DMS 273 treated with DMSO at 0.1 percent for 48 hours (cell line): ENCODE measurements around the gene CTNND2.

Source experiments
- DNase-seq: peaks from one replicate; lab custom pipeline; 2025; lab: John Stamatoyannopoulos, UW

The CTNND2 gene

GRCh38 chr5:10987276-10987924 is 916.8 kb downstream of the CTNND2 start:
- DNase-seq = no peak

DNA sequence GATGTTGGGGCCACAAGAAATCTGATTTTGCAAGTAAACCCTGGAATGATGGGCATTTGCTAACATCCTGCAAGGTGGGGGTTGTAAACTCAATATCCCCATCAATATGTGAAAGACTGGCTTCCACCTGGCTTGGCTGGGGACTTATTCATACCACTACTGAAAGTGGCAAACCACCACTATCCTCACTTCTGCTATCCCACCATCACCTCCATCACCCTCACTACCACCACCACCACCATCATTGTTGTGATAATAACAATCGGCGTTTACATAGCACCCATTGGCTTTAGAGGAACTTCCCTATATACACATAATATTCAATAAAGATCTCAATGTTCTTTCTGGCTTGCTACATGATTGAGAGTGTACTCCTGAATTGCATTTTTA is 918.5 kb downstream of the CTNND2 start:
- DNase-seq = no peak

GRCh38 chr5:10985091-10985720 is 919.0 kb downstream of the CTNND2 start:
- no peak for DNase-seq

GRCh38 chr5:10984021-10984715 is 920.1 kb downstream of the CTNND2 start:
- DNase-seq = no peak

- no peak for DNase-seq
Observed at GRCh38 chr5:10982626-10983025, 921.6 kb downstream of the CTNND2 start.

DNA sequence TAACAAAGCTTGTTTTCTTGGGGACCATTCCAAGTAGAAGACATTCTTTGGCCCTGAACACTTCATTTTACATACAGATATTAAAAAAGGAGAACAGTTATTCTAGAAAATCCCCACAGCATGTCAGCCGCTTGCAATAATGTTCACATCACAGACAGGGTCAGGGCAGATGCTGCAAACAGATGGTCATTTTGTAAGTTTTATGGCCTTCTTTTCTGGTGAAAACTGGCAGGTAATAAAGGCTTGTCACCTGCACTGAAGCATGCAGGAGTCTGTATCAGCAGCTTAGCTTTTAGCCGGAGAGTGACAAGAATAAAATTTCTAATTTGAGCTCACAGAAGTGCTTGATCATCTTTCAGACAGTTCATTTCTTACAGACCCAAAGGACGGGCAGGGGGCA is 922.3 kb downstream of the CTNND2 start:
- no peak for DNase-seq

DNA sequence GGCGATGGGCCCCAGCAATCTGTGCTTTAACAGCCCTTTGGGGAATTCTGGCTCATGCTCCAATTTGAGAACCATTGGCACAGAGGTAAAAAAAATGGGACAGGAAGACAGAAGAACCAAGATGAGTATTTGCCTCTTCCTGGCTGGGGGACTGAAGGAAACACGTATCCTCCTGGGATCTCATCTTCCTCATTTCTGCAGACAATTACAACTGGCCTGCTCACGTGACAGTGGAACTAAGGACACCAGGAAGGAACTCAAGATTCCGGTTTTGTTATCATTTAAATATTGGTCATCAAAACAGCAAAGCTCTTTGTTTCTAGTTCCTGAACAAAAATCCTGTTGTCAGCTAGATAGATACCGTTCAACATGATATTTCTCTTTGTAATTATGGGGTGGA is 927.2 kb downstream of the CTNND2 start:
- no peak for DNase-seq

- DNase-seq = no peak
Observed at GRCh38 chr5:10975945-10976344, 928.3 kb downstream of the CTNND2 start.

GRCh38 chr5:10974850-10975249 is 929.4 kb downstream of the CTNND2 start:
- no peak for DNase-seq

DNA sequence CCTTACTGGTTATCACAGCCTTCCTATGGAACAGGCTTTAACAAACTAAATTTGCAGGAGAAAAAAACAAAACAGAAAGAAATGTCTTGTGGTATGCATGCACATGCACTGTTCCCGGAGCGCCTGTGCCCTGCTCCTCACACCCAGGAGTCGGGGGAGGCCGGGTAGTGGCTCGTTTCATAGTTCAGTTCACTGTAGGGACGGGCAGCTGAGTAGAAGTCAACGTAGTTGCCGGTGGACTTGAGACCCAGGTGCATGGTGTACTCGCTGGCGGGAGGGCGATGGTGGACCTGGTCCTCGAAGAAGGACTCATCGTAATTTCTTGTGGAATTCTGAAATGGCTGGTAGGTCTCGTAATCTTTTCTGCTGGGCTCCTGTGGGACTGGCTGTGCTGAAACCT is 930.9 kb downstream of the CTNND2 start:
- DNase-seq = no peak

DNA sequence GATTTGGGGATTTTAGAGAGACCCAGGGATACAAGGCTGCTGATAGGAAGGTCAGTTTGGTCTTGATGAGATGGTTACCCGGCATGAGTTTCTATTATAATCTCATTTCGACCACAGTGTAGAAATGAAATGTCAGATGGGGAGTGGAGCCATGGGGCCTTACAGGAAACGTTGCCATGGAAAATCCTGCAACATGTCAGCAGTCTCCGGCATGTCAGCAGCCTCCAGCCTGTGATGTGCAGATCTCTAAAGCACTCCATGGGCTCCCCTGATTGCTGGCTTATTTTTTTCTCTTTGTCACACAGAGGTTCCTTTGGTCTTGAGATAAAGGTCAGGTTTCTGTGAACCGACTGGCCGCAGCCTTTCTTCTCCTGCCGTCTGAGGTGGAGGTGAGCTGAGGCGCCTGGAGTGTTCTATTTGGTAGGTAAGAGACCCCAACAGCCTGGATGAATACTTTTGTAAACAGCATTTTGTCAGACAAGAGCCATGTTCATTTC is 934.5 kb downstream of the CTNND2 start:
- DNase-seq = no peak

GRCh38 chr5:10964806-10965205 is 939.4 kb downstream of the CTNND2 start:
- no peak for DNase-seq

GRCh38 chr5:10958728-10959127 is 945.5 kb downstream of the CTNND2 start:
- DNase-seq = no peak

- no peak for DNase-seq
Observed at GRCh38 chr5:10949856-10950630, 954.2 kb downstream of the CTNND2 start.

GRCh38 chr5:10946050-10946449 is 958.2 kb downstream of the CTNND2 start:
- no peak for DNase-seq

- DNase-seq = no peak
Observed at GRCh38 chr5:10941900-10942299, 962.3 kb downstream of the CTNND2 start.

DNA sequence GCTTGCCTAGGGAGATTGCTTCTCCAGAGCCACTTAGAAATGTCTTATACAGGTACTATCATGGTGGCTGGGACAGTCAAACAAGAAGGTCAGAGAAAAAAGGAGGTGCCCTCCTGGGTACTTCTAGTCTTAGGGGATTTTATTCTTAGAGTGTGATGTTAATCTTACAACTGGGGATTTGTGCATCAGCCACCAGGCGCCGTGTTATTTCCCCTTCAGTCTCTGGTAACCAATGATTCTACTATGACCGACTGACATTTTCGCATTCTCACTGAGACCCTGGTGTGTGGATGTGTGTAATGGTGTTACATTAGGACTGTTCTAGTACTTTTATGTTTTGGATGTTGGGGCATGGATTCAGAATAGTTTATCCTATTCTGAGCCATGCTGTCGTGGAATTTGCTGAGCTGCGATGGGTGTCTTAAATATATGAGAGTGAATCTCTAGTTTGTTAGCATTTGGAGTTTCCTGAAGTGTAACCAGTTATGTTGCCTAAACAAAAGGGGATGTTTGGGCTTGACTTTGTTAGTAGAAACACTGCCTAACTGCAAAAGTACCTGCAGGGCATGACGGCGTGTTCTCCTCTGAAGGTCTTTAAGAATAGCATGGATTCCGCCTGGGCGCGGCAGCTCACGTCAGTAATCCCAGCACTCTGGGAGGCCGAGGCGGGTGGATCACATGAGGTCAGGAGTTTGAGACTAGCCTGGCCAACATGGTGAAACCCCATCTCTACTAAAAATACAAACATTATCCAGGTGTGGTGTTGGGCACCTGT is 968.0 kb downstream of the CTNND2 start:
- DNase-seq = no peak

- peak; percentile 44 for DNase-seq
Observed at GRCh38 chr5:10935536-10935935, 968.7 kb downstream of the CTNND2 start.

GRCh38 chr5:10934783-10935355 is 969.4 kb downstream of the CTNND2 start:
- DNase-seq = no peak

GRCh38 chr5:10933121-10933520 is 971.1 kb downstream of the CTNND2 start:
- DNase-seq = peak; percentile 13

- no peak for DNase-seq
Observed at GRCh38 chr5:10932426-10932825, 971.8 kb downstream of the CTNND2 start.
